Measurements from ENCODE around the gene TSHZ3.

Gene TSHZ3

DNA sequence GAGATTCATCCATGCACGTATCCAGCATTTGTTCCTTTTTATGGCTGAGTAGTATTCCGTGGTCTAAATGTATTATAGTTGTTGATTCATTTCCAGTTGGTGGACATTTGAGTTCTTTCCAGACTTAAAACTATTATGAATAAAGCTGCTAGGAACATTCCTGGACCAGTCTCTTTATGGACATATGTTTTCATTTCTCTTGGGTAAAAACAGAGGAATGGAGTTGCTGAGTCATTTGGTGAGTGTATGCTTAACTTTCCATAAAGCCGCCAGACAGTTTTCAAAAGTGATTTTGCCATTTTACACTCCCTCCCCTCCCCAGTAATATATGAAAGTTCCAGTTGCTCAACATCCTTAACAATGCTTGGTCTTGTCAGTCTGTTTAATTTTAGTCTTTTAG is 116.4 kb downstream of the TSHZ3 start:
- H3K36me3 ChIP-seq (ENCODE audit: control insufficient read depth in 1 of 2, insufficient read depth in 2 of 2, low read length in 2 of 2), result no peaks in the 10 kb centered on the region
- no peaks in the 10 kb centered on the region for H3K27me3 ChIP-seq (ENCODE audit: control insufficient read depth in 1 of 2, insufficient read depth in 2 of 2, low read length in 2 of 2)
- H3K27ac ChIP-seq (ENCODE audit: low read depth, low read length), result no peak overlapping the region
- H3K4me3 ChIP-seq (ENCODE audit: low read depth in 1 of 2, low read length in 2 of 2), result no peak overlapping the region
- H3K4me1 ChIP-seq (ENCODE audit: control insufficient read depth in 1 of 2, insufficient read depth in 2 of 2, low read length in 2 of 2), result no peaks in the 10 kb centered on the region
- no peak overlapping the region for H3K9ac ChIP-seq (ENCODE audit: low read depth in 1 of 2, low read length in 2 of 2)
- no peaks in the 10 kb centered on the region for H3K9me3 ChIP-seq (ENCODE audit: control insufficient read depth in 1 of 2, low read length in 2 of 2)

GRCh38 chr19:31232180-31232579 is 117.1 kb downstream of the TSHZ3 start:
- Histone ChIP-seq H3K4me3 (ENCODE audit: low read depth in 1 of 2, low read length in 2 of 2) (no peak overlapping the region), H3K36me3 (ENCODE audit: control insufficient read depth in 1 of 2, insufficient read depth in 2 of 2, low read length in 2 of 2) (no peaks in the 10 kb centered on the region), H3K27me3 (ENCODE audit: control insufficient read depth in 1 of 2, insufficient read depth in 2 of 2, low read length in 2 of 2) (no peaks in the 10 kb centered on the region), H3K27ac (ENCODE audit: low read depth, low read length) (no peak overlapping the region), H3K9ac (ENCODE audit: low read depth in 1 of 2, low read length in 2 of 2) (no peak overlapping the region), H3K4me1 (ENCODE audit: control insufficient read depth in 1 of 2, insufficient read depth in 2 of 2, low read length in 2 of 2) (no peaks in the 10 kb centered on the region), H3K9me3 (ENCODE audit: control insufficient read depth in 1 of 2, low read length in 2 of 2) (no peaks in the 10 kb centered on the region)

DNA sequence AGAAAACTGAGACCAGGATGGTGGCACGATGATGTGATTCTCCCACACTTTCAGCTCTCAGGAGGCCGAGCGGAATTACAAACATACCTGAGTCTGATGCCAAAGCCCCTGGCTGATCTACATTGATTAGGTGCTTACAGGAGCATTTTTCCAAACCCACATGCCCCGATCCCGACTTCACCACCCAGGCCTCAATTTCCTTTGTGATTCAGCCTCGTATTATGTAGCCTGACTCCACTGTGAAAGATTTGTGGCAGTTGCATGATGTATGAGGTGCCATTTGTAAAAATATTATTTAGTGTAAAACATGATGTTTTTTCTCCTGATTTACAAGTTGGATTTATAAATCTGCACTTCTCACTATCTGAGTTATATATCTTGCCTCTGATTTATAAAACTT is 118.0 kb downstream of the TSHZ3 start:
- Histone ChIP-seq H3K4me1 (ENCODE audit: control insufficient read depth in 1 of 2, insufficient read depth in 2 of 2, low read length in 2 of 2) (no peaks in the 10 kb centered on the region), H3K27me3 (ENCODE audit: control insufficient read depth in 1 of 2, insufficient read depth in 2 of 2, low read length in 2 of 2) (no peaks in the 10 kb centered on the region), H3K4me3 (ENCODE audit: low read depth in 1 of 2, low read length in 2 of 2) (no peak overlapping the region), H3K36me3 (ENCODE audit: control insufficient read depth in 1 of 2, insufficient read depth in 2 of 2, low read length in 2 of 2) (no peaks in the 10 kb centered on the region), H3K9ac (ENCODE audit: low read depth in 1 of 2, low read length in 2 of 2) (no peak overlapping the region), H3K9me3 (ENCODE audit: control insufficient read depth in 1 of 2, low read length in 2 of 2) (no peaks in the 10 kb centered on the region), H3K27ac (ENCODE audit: low read depth, low read length) (no peak overlapping the region)

DNA sequence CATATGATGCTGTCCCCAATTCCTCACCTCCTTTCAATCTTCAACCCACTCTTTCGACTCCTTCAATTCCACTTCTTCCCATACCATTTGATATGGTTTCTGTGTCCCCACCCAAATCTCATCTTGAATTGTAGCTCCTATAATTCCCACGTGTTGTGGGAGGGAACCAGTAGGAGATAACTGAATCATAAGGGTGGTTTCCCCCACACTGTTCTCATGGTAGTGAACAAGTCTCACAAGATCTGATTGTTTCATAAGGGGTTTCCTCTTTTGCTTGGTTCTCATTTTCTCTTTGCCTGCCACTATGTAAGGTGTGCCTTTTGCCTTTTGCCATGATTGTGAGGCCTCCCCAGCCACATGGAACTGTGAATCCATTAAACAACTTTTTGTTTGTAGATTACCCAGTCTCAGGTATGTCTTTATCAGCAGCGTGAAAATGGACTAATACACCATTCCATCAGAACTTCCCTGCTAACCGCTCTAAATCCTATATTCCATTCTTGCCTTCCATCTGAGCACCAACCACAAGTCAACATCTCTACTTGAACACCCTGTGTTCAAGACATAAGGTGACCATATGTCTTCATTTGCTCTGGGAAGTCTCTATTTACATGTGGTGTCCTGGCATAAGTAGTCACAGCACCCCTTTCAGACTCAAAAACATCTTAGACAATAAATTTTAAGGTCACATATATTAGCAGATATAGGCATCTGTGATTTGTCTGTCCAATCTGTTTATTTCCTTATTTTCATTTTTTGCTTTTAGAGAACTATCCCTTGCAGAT is 122.9 kb downstream of the TSHZ3 start:
- H3K9me3 ChIP-seq (ENCODE audit: control insufficient read depth in 1 of 2, low read length in 2 of 2), result no peaks in the 10 kb centered on the region
- no peaks in the 10 kb centered on the region for H3K27me3 ChIP-seq (ENCODE audit: control insufficient read depth in 1 of 2, insufficient read depth in 2 of 2, low read length in 2 of 2)
- H3K9ac ChIP-seq (ENCODE audit: low read depth in 1 of 2, low read length in 2 of 2), result no peak overlapping the region
- no peak overlapping the region for H3K27ac ChIP-seq (ENCODE audit: low read depth, low read length)
- H3K4me3 ChIP-seq (ENCODE audit: low read depth in 1 of 2, low read length in 2 of 2), result no peak overlapping the region
- H3K4me1 ChIP-seq (ENCODE audit: control insufficient read depth in 1 of 2, insufficient read depth in 2 of 2, low read length in 2 of 2), result no peaks in the 10 kb centered on the region
- no peaks in the 10 kb centered on the region for H3K36me3 ChIP-seq (ENCODE audit: control insufficient read depth in 1 of 2, insufficient read depth in 2 of 2, low read length in 2 of 2)
